ENCODE results near the gene MRAP. TPM values are rescaled to one million over a fixed set of nuclear protein-coding genes. Genes with fewer than 3 reads are reported as not detected.

MRAP gene
- total RNA-seq, 1 experiment from 2014 or later, result not detected

DNA sequence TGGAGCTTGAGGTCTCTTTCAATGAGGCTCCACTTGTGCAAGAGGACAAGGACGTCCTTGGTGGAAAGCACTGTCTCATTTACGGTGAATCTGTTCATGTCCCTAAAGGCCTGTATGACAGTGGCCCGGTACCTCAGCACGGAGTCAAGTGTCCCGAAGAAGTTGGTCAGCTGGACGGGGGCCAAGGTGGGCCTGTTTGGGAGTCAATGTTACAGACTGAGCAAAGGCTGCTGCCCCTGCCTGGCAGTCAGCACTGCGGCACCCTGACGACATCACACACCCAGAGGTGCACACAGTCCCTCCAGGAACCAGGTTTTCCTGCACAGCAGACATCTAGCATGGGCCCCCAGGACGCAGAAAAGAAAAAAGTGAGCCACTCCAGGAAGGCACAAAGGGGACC lies 19.1 kb downstream of the MRAP start:
- CTCF ChIA-PET, result no interaction called here
- no peaks in the 10 kb centered on the region for H3K27me3 ChIP-seq (ENCODE audit: insufficient read depth, low read depth)
- no peak overlapping the region for H3K4me3 ChIP-seq
- no peak for DNase-seq
- no peaks in the 10 kb centered on the region for H3K9me3 ChIP-seq (ENCODE audit: insufficient read depth, low read depth)
- H2AFZ ChIP-seq, result no peak overlapping the region
- H3K79me2 ChIP-seq (ENCODE audit: low read depth), result no peaks in the 10 kb centered on the region
- no peak overlapping the region for H3K4me2 ChIP-seq
- TF ChIP-seq EZH2 (IDR thresholded peaks at IDR 0.05; ENCODE audit: low read depth), result no peak
- TF ChIP-seq, protein P1, sequence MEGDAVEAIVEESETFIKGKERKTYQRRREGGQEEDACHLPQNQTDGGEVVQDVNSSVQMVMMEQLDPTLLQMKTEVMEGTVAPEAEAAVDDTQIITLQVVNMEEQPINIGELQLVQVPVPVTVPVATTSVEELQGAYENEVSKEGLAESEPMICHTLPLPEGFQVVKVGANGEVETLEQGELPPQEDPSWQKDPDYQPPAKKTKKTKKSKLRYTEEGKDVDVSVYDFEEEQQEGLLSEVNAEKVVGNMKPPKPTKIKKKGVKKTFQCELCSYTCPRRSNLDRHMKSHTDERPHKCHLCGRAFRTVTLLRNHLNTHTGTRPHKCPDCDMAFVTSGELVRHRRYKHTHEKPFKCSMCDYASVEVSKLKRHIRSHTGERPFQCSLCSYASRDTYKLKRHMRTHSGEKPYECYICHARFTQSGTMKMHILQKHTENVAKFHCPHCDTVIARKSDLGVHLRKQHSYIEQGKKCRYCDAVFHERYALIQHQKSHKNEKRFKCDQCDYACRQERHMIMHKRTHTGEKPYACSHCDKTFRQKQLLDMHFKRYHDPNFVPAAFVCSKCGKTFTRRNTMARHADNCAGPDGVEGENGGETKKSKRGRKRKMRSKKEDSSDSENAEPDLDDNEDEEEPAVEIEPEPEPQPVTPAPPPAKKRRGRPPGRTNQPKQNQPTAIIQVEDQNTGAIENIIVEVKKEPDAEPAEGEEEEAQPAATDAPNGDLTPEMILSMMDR (conservative IDR thresholded peaks at IDR 0.05), result no peak
- no peaks in the 10 kb centered on the region for H3K9me2 ChIP-seq (ENCODE audit: insufficient read depth)
- no peaks in the 10 kb centered on the region for H4K20me1 ChIP-seq (ENCODE audit: insufficient read depth)
- no TSS peak for BruUV-seq (replicated peaks)
- POLR2A ChIA-PET (ENCODE audit: unreplicated experiment), result no interaction called here
- H3K27ac ChIP-seq, result no peak overlapping the region
- no peaks in the 10 kb centered on the region for H3K4me1 ChIP-seq (replicated peaks; ENCODE audit: insufficient read depth)
- H3F3A ChIP-seq (ENCODE audit: insufficient read depth, low read depth), result no peaks in the 10 kb centered on the region
- intact Hi-C loops (cut with micrococcal nuclease; ENCODE audit: unreplicated experiment), result no loop called here
- H3K36me3 ChIP-seq (ENCODE audit: low read depth), result no peaks in the 10 kb centered on the region; the same call in 1 of the 2 replicates

DNA sequence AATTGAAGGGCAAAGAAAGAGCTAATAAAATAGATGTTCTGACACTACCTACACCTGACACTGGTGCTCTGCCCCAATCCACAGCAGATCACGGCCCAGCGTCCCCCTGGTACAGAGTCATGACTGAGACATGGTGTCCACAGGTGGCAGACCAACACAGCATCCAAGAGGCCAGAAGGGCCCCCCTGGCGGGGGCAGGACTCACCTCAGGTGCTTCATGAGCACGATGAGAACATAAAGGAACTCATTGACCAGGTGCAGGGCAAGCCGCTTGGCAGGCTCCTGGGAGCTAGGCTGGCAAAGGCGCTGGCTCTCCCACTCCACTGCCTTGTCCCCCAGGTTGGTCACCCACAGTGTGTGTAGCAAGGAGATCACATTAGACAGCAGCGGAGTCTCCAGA lies 20.4 kb downstream of the MRAP start:
- peaks cover 5% of the 10 kb centered on the region; the same call in 1 of the 2 replicates for H3K36me3 ChIP-seq (ENCODE audit: low read depth)
- no peak overlapping the region for H2AFZ ChIP-seq
- H3K79me2 ChIP-seq (ENCODE audit: low read depth), result no peaks in the 10 kb centered on the region
- no peak overlapping the region for H3K4me2 ChIP-seq
- CTCF ChIA-PET, result no interaction called here
- H3K27me3 ChIP-seq (ENCODE audit: insufficient read depth, low read depth), result no peaks in the 10 kb centered on the region
- no peak overlapping the region for H3K4me3 ChIP-seq
- no peak for DNase-seq
- no peaks in the 10 kb centered on the region for H3K4me1 ChIP-seq (replicated peaks; ENCODE audit: insufficient read depth)
- H3F3A ChIP-seq (ENCODE audit: insufficient read depth, low read depth), result no peaks in the 10 kb centered on the region
- no peaks in the 10 kb centered on the region for H3K9me2 ChIP-seq (ENCODE audit: insufficient read depth)
- H3K9me3 ChIP-seq (ENCODE audit: insufficient read depth, low read depth), result no peaks in the 10 kb centered on the region
- BruUV-seq (replicated peaks), result no TSS peak
- TF ChIP-seq EZH2 (IDR thresholded peaks at IDR 0.05; ENCODE audit: low read depth), result no peak
- TF ChIP-seq, protein P1 (conservative IDR thresholded peaks at IDR 0.05), result no peak
- intact Hi-C loops (cut with micrococcal nuclease; ENCODE audit: unreplicated experiment), result no loop called here
- no peak overlapping the region for H3K27ac ChIP-seq
- POLR2A ChIA-PET (ENCODE audit: unreplicated experiment), result no interaction called here
- no peaks in the 10 kb centered on the region for H4K20me1 ChIP-seq (ENCODE audit: insufficient read depth)

DNA sequence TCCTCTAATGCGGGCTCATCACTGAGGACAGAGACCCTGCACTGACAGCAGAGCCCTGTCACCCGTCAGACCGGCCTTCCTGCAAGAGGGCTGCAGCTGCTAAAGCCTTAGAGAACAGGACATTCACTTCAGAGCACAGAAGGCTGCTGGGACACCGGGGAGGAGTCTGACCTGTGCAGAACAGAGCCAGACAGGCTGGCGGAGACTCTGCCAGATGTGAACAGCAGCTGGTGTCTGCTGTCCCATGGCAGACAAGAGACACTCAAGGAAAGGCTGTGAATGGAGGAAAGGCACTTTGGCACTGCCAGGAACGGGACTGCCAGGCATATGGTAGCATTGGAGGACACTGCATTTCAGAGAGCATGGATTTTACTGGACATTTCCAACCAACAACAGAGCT lies 21.4 kb downstream of the MRAP start:
- Histone ChIP-seq H3K36me3 (ENCODE audit: low read depth) (peaks cover 5% of the 10 kb centered on the region; the same call in 1 of the 2 replicates), H3F3A (ENCODE audit: insufficient read depth, low read depth) (no peaks in the 10 kb centered on the region), H2AFZ (no peak overlapping the region), H4K20me1 (ENCODE audit: insufficient read depth) (no peaks in the 10 kb centered on the region), H3K4me2 (no peak overlapping the region), H3K9me3 (ENCODE audit: insufficient read depth, low read depth) (no peaks in the 10 kb centered on the region), H3K79me2 (ENCODE audit: low read depth) (no peaks in the 10 kb centered on the region), H3K27me3 (ENCODE audit: insufficient read depth, low read depth) (no peaks in the 10 kb centered on the region), H3K27ac (no peak overlapping the region), H3K9me2 (ENCODE audit: insufficient read depth) (no peaks in the 10 kb centered on the region), H3K4me1 (replicated peaks; ENCODE audit: insufficient read depth) (no peaks in the 10 kb centered on the region), H3K4me3 (no peak overlapping the region)
- intact Hi-C loops (cut with micrococcal nuclease; ENCODE audit: unreplicated experiment), result no loop called here
- no peak for DNase-seq
- CTCF ChIA-PET, result no interaction called here
- TF ChIP-seq EZH2 (IDR thresholded peaks at IDR 0.05; ENCODE audit: low read depth), result no peak
- TF ChIP-seq, protein P1 (conservative IDR thresholded peaks at IDR 0.05), result no peak
- BruUV-seq (replicated peaks), result no TSS peak
- POLR2A ChIA-PET (ENCODE audit: unreplicated experiment), result interaction anchor here (0.6 kb wide), 1 partner anchor 12 kb away, joined by 8 read pairs; no protein-coding TSS in a partner anchor

All from PC-9 (cell line).